Stimulated activated CD8-positive, alpha-beta memory T cell treated with anti-CD3 and anti-CD28 coated beads, Interleukin-15, amount 100 ng/mL, for 24 hours (primary cell): ENCODE measurements around the gene SMARCA2.

ENCODE experiments used
- DNase-seq: peaks from one replicate; pipeline ENCODE4 v3.0.0-alpha.2; 2020; ENCODE audit warnings: low read depth

SMARCA2 gene

DNA sequence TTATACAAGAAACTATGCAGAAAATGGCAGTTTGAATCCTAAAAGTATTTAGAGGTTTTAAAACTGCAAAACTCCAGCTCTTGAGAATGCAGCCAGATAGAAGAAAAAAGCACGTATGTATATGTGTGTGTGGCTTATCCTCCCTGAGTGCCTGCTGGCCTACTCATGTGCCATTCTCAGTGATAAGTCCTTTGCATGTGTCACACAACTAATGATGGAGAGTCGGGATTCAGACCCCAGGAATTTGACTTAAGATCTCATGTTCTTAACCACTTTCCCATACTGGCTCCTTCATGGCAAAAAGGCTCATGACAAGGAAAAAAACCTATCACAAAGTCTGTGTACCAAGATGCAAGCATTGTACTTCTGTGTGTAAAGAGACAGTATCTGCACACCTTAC lies 26.6 kb downstream of the SMARCA2 start:
- no peak for DNase-seq

DNA sequence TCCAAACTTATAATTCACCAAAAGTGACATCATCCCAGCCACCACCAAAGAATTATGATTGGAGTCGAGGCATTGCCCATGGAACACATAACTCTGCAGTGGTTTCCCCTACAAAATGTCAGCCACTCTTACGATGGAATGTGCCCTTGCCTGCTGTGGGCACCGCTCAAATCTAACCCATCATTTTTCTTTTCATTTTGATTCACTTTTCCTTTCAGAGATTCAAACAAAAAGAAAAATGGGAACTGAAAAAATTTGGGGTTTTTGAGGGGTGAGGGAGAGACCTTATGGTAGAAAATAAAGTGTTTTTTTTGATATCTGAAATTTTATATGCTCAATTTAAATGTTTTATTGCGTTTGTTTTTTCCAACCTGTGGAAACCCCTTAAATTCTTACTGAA lies 28.1 kb downstream of the SMARCA2 start:
- no peak for DNase-seq

DNA sequence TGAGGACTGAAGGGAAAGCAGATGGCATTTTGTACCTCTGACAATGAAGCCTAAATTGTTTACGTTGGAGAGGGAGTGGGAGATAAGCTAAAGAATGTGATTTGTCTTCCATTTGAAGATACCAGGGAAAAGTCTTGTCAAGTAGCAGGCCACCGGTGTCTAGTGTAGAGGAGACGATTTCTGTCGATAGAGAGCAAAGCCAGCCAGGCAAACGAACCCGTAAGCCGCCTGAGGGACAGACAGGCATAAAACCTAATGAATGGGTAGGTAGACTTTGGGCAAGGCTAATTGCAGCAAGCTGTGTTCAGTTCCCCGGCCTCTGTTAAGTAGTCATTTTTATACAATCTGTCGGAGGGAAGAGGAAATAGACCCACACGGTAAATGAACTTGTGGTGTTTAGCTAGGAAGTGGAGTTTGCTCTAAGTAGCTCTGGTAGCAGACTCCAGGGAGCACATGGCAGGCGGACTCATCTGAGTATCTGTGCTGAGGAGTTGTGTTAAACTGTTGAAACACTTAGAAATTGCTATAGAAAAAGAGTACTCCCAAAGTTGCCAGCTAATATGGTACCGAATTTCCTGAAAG lies 28.8 kb downstream of the SMARCA2 start:
- no peak for DNase-seq

DNA sequence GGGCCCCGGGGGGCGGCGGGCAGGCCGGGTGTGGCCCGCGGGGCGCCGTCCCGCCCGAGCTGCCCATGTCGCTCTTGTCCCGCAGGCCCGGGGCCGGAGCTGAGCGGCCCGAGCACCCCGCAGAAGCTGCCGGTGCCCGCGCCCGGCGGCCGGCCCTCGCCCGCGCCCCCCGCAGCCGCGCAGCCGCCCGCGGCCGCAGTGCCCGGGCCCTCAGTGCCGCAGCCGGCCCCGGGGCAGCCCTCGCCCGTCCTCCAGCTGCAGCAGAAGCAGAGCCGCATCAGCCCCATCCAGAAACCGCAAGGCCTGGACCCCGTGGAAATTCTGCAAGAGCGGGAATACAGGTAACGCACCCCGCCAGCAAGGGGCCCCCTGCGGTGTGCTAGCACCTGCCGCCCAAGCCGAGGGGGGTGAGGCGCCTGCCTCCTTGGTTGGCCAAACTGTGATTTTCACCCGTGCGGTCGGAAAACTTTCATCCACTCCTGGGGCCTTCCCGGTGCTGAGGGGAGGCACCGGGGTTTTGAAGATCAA lies 32.1 kb downstream of the SMARCA2 start:
- DNase-seq: no peak

DNA sequence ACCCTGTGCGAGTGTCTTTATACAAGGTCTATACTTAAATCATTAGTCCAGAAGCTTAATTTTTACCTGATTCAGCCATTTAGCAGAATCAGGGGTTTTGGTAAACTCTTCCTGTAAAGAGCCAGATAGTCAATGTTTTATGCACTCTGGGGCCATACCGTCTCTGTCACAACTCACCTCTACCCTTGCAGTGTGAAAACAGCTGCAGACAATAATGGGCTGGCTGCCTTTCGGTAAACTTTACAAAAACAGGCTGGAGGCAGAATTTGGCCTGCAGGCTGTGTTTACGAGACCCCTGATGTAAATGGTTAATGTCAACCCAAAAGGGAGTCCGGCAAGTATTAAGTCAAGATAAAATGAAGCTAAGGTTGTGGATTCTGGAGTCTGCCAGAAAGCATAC lies 32.8 kb downstream of the SMARCA2 start:
- DNase-seq: no peak

DNA sequence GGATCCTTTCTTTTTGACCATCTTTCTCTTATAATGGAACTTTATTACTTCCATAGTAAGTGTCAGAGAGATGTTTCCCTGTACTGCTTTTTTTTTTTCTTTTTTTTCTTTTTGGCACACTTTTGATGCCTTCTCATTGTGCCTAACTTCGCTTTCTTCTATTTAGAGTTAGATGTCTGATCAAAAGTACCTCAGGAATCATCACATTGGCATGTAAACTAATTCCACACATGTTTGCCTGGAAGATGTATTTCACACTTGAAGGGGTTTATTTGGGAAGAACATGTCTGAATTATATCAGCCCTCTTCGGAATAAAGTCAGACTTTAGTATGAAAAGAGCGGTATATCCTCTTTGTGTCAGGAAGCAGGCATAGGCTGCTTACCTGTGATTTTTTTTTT lies 35.1 kb downstream of the SMARCA2 start:
- no peak for DNase-seq

DNA sequence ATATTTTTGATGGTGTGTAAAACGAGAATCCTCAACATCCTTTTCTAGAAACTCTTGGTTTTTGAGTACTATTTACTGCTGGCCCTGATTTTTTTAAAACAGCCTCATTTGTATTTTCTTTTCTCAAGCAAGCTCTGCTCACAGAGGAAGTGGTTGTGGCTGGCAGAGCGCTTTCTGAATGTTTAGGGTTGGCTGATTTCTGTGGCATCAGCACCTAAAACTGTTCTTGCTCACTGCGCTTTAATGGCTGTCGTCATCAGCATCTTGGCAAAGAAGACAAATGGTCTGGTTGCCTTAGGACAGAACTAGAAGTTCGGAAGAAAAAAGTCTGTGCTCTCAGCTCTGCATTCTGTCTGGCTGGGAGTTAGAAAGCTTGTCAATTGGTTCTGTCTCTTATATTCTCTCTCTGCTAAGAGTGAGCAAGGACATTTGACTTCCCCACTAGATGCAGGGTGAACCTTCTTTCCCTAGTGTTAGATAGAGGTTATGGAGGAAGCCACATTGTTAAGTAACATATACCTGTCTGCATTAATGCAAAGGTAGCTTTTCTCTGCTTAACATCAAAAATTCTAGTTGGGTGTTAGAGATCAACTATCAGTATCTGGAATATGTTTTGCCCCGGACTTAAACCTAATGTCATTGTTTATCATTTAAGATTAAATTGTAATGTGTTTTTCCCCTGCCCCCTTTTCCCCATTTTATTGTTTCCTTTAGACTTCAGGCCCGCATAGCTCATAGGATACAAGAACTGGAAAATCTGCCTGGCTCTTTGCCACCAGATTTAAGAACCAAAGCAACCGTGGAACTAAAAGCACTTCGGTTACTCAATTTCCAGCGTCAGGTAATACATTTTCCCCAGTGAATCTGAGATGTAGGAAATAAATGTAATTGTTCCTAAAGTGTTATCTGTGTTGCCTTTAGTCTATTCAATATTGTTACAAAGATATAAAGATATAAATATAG lies 39.0 kb downstream of the SMARCA2 start:
- no peak for DNase-seq

DNA sequence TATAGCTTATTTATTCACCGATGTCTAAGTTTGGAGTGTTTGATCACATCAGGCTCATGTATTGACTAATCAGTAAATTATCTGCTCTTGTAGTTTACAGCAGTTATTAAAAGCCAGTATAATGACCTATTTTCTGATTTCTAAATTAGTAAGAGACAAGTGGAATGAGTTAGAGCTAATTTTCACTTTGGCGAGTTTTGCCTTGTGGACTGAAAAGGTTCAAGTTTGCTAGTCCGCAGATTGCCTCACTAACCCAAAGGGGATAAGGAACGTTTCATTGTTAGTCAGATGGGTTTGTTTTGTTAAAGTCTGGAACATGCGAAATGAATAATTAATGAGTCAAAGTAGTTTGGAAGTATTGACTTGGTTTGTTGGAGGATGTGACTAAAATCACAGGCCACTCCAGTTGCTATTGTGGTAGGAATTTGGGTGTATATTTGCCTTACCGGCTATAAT lies 40.1 kb downstream of the SMARCA2 start:
- DNase-seq: no peak

DNA sequence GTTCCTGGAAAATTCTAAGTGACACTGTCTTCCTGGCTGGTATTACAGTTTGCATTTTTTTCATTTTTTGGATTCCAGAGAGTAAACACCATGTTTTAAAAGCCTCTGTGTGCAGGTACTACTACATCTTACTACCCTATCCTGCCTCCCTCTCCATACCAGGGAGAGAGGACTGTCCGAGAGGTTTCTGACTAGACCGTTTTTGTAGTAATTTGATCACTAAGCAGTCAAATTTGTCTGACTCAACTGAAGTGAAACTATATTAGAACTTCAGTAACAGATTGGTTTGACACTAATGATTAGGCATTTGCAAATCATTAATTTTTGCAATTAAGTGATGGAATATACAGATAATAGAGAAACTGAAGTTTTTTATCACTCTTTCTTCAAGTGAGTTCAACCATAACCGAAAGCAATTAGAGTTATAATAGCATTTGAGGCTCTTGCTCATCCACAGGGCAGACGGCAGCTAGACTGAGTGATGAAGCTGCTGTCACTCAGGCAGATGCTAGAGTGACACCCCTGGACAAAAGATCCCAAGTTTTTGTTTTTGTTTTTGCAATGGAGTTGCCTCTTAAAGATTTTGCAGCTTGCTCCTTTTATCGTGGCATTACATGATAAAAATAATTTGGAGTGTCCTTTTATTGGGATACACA lies 44.3 kb downstream of the SMARCA2 start:
- DNase-seq: no peak

DNA sequence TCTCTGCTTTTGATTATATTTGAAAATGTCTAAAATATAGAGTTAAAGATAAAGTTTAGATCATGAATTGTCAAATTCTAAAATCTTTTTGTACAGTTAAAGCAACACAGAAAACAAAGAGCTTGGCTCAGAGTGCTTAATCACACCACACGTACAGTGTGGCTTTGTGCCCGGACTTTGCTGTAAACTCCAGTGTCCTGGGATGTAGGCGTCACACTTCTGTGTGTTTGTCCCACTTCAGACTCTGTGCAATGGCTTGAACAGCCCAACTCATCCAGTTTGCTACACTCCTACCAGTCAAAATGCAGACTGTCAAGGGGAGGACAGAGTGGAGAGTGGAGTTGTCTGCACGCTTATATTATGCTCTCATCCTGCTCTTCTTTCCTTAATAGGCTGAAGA lies 45.3 kb downstream of the SMARCA2 start:
- DNase-seq: no peak

DNA sequence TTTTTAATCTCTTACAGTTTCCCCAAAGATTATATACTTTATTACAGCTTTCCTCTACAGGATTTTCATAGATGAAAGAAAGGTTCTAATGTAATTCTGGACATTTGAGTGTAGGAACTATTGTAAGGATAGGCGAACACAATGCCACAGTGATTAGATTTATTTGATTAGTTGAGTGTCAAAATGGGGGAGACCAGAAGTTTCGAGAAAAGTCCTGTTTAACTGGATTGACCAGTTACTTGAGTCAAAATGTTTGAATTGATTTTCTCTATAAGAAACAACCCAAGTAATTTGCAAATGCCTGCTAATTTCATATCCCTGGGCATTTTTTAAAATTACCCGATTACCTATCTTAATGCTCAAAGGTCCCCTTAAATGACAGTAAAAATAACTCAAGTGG lies 50.6 kb downstream of the SMARCA2 start:
- DNase-seq: no peak

DNA sequence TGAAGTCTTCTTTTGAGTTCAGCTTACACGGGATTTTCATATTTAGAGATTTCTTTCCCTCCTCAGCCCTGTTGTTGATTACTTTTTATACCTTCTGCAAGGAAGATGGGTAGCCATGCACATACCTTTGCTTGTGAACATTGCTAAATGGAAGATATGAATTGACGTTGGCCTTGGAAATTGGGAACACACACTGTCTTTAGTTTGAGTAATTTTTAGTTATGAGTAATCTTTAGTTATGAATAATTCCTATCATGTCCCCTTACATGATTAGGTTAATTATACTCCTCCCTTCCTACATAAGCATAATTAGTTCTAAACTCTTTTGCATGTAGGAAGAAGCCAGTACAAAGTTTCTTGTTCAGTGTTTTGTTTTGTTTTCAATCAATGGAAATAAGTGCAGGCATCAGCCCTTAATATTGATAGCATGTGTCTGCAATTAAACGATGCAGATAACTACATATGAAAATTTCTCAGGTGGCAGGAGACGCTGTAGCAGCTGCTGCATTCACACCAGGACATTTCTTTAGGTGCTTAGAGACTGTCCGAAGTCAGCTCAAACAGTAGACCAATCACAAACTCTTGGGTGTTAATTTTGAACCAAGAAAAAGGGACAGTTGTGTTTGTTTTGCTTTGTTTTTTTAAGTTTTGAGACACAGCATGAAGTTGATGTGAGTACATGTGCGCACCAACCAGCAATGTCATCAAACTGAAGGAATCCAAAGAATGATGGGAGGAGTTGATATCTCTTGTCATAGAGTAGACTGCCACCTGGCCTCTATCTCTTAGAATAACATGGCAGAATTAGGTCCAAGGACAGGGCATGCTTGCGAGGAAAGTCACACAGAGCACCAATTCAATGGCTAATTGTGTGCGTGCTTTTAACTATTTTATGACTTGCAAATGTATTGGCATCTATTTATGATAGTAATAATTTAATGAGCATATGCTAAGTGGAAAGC lies 51.4 kb downstream of the SMARCA2 start:
- DNase-seq: no peak

DNA sequence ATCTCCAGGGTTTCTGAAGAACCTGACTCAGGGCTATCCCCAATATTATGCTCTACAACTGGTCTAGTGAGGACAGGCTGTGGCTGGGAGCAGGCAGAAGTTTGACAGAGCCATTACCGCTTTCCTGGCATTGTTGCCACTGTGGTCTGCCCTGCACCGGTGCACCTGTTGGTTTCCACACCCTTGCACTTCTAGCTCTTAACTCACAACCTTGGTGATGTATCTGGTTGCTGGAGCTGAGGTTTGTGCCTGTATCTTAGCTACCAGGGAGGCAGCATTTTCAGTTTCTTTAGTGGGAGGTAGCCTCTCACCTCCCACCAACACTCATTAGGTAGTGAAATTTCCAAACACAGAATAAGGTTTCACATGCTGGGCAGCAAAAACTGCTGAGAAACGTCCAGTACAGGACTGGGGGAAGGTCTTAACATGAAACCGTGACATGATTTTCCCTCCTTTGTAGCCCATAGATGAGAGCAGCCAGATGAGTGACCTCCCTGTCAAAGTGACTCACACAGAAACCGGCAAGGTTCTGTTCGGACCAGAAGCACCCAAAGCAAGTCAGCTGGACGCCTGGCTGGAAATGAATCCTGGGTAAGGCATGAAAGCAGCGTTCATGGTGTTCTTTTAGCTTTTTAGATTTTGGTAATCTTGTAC lies 57.7 kb downstream of the SMARCA2 start:
- no peak for DNase-seq

DNA sequence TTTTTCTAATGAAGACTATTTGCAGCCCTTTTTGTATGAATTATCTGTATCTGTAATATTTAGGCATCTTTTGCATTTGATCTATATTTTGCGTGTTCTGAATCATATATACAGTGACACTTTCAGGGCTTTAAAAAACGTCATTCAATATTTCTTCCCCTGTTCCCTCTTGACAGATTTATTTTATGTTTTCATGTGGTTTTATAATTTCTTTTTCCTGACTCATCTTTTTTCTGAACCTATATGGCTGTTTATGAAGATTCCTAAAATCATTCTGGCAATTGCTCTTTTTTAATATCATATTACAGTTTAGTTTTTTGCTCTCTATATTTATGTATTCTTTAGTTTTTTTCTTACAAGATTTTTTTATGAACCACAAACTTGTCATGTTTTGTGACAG lies 67.6 kb downstream of the SMARCA2 start:
- DNase-seq: no peak

DNA sequence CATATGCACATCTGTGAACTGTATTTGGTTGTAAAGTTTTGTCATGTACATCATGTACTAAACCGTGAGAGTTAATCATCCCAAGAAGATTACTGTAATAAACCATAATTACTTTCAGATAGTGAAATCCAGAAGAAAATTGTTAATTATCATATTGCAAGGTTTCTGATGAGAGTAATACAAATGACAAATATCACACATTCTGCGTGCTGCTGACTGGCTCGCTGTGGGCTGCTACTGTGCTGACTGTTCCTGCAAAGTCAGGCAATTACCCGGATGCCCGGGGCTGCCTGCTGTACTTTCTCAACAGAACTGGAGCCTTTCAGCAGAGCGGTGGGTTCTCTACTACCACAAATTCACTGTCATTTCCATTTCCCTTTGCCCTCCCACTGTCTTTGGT lies 68.3 kb downstream of the SMARCA2 start:
- no peak for DNase-seq

DNA sequence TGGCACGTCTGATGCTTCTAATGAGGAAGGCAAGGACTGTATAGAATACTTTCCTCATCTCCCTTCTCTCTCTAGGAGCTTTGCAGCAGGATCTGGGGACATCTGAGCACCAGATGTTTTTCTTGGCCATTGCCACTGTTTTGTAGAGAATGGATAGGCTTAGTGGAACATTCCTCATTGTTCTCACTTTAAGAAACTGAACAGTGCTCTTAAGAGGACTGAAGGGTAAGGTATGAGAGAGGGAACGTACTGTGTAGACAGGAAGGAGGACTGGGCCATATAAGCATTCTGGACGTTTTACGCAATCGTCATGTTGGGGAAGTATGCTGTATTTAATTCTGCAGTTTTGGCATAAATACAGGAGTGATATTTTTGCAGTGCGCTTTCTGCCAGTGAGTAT lies 70.6 kb downstream of the SMARCA2 start:
- no peak for DNase-seq

DNA sequence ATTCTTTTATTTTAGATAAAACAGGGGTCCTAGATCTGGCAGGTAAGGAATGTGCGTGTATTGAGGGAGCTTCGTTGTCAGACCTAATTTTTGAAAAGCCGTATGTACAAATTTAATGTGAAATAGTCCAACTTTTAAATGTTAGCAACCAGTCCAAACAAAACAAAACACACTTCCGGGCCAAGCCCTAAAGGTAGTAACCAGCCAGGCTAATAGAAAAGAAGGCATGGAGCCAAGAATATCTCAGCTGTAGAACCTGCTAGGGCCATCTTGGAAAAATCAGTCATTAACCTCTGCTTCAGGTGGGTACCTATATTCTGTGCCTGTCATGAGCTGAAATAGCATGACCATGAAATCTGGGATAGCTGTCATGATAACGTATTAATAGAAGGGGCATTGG lies 71.0 kb downstream of the SMARCA2 start:
- DNase-seq: no peak

DNA sequence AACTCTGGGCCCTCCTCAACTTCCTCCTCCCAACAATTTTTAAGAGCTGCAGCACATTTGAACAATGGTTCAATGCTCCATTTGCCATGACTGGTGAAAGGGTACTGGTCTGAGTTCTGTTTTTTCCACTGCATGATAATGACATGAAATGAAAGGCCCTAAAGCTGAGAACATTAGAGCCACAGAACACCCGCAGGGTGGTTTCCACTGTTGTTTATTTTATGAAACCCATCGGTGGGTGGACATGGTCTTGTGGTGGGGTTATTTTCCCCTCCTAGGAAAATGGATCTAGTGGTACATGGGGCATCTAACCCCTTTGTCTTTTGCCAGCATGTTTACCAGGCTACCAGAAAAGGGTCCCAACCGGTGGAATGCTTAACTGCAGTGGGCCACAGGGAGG lies 71.8 kb downstream of the SMARCA2 start:
- no peak for DNase-seq

DNA sequence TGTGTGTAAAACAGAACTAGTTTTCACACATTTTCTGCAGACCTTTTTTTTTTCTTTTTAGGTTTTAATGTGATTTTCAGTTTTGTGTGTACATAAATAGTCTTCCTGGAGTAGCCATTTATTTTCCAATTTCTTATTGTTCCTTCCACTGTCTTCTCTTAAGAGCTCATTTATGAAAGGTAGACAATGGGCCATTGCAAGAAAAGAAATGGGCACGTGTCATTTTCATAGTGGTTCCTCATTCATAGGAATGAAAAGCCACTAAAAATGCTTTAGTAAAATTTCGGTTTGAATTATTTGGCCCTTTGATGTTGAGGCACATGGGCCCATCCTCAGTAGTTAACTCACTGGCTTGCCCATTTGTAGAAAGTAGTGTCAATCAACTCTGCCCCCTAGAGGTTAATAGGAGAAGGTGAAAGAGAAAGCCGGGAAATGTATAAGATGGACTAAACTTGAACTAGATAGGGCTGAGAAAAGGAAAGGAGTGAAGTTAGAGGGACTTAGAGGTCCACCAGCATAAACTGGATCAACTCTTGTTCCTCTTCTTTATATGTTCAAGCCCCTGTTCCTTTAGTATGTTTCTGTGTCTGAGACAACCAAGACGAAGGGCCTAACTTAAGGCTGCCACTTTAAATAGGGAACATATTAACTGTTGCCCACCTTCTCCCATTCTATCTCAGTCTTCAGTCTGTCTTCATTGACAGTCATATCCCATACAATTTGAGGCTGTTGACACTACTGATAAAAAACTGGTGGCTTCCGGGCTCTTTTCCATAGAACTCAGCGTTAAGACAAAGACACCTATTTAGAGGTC lies 72.6 kb downstream of the SMARCA2 start:
- DNase-seq: no peak

DNA sequence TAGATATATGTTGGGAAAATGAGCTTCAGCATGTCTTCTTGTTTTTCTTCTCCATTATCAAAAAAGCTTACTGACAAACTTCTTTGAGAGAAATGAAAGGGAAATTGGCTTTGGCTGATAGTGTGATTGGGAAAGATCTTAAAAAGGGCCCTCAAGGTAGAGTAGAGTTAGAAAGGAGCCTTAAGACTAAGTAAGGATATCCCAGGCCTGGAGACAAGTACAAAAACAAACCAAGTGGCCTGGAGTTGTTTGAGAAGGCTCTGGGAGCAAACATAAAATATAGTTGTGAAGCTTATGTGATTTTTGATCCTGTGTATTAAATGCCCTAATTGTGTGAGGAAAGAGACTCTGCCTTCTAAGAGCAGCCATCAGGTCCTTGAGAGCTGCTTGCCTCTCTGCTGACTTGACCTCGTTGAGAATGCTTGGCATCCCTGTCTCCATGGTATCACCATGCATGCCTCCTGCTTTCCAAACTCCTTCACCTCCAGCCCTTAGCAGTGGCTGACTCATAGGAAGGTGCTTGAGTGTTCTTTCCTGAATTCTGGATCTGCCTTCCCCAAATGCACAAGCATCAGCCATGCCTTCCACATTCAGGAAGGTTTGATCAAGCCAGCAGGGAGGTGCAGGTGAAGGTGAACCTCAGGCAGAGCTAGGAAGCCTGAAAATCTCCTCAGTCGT lies 78.9 kb downstream of the SMARCA2 start:
- DNase-seq: no peak
